Activated CD4-positive, CD25-positive, alpha-beta regulatory T cell treated with anti-CD3 and anti-CD28 coated beads, Interleukin-2, amount 50 U/mL, for 72 hours (primary cell): ENCODE measurements around the gene GBP7.
A peak's percentile ranks its signal among the peaks of the same experiment; 100 is the strongest.
"Not testable (repeated sequence)": the region's sequence is repeated elsewhere in the genome, so short reads cannot be mapped to it uniquely, and the experiment has no call there.

Experiments used
- DNase-seq: peaks from one replicate; pipeline ENCODE4 v3.0.0; 2021

Gene GBP7

GRCh38 chr1:89169166-89169565, 6.6 kb downstream of the GBP7 start:
- no peak for DNase-seq

GRCh38 chr1:89167590-89168230, 8.1 kb downstream of the GBP7 start:
- no peak for DNase-seq

- DNase-seq = no peak
Measured at GRCh38 chr1:89166705-89167104, 9.1 kb downstream of the GBP7 start.

GRCh38 chr1:89165811-89166210, 10.0 kb downstream of the GBP7 start:
- DNase-seq = no peak

GRCh38 chr1:89151047-89151446, 24.8 kb downstream of the GBP7 start:
- no peak for DNase-seq

GRCh38 chr1:89149976-89150375, 25.8 kb downstream of the GBP7 start:
- DNase-seq = no peak

GRCh38 chr1:89149229-89149628, 26.6 kb downstream of the GBP7 start:
- no peak for DNase-seq

GRCh38 chr1:89147678-89148658, 27.8 kb downstream of the GBP7 start:
- no peak for DNase-seq

GRCh38 chr1:89146721-89147120, 29.1 kb downstream of the GBP7 start:
- DNase-seq = no peak

- DNase-seq = no peak
Measured at GRCh38 chr1:89143484-89143883, 32.3 kb downstream of the GBP7 start.

GRCh38 chr1:89142160-89142559, 33.6 kb downstream of the GBP7 start:
- no peak for DNase-seq

- DNase-seq = no peak
Measured at GRCh38 chr1:89133747-89134146, 42.1 kb downstream of the GBP7 start.

- DNase-seq = no peak
Measured at GRCh38 chr1:89130716-89131115, 45.1 kb downstream of the GBP7 start.

GRCh38 chr1:89129911-89130310, 45.9 kb downstream of the GBP7 start:
- DNase-seq = no peak

- not testable (repeated sequence) for DNase-seq
Measured at GRCh38 chr1:89128003-89128458, 47.8 kb downstream of the GBP7 start.

- DNase-seq = peak; percentile 84
Measured at GRCh38 chr1:89126602-89127565, 48.9 kb downstream of the GBP7 start.

- no peak for DNase-seq
Measured at GRCh38 chr1:89125913-89126580, 49.8 kb downstream of the GBP7 start, which contains the start of gene GBP2. Gene GBP2 (minus strand): TSS chr1:89126114. CDS start chr1:89121966, 4,148 bp downstream.

- no peak for DNase-seq
Measured at GRCh38 chr1:89125240-89125912, 50.4 kb downstream of the GBP7 start.

- no peak for DNase-seq
Measured at GRCh38 chr1:89121641-89122040, 54.2 kb downstream of the GBP7 start.

- no peak for DNase-seq
Measured at GRCh38 chr1:89114662-89115061, 61.1 kb downstream of the GBP7 start.

GRCh38 chr1:89112871-89113613, 62.8 kb downstream of the GBP7 start:
- DNase-seq = no peak
